Inferior parietal cortex (tissue), 1 donor: ENCODE measurements around the gene ETFA.
"Not testable (repeated sequence)": the region's sequence is repeated elsewhere in the genome, so short reads cannot be mapped to it uniquely, and the experiment has no call there.

Source experiments
- DNase-seq: peaks from one replicate; pipeline ENCODE4 v3.0.0-alpha.2; 2016; ENCODE audit errors: extremely low spot score

ETFA gene

DNA sequence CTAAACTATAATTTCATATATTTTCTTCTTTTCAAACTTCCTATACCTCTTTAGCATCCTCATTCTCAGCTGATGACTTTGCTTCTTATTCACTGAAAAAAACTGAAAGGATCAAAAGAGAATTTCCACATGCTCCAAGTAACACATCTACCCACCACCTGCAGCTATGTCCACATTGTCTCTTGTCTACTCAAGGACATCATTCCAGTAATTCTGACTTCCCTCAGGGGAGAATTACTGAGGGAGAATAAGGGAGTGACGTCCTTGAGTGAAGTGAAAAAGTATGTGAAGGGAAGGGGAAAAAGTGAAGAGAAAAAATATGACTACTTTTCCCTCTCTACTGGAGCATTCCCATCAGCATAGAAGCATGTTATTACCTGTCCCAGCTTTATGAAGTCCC is 32.6 kb downstream of the ETFA start:
- no peak for DNase-seq

DNA sequence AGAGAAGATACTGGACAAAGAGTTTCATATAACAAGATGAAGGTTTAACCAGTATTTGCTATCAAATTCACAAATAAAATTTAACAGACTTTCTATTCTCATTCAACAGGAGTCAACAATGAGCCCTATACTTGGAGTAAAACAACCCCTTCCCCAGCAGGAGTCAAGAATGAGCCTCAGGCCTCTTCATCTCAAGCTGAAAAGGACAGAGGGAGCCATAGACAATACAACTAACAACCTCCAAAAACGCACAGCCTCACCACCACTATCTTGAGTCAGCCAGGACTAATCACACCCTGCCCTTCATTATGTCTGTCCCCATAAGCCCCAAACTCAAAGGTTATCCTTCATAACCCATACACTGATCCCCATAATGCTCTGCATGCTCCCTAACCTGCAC is 36.4 kb downstream of the ETFA start:
- no peak for DNase-seq

DNA sequence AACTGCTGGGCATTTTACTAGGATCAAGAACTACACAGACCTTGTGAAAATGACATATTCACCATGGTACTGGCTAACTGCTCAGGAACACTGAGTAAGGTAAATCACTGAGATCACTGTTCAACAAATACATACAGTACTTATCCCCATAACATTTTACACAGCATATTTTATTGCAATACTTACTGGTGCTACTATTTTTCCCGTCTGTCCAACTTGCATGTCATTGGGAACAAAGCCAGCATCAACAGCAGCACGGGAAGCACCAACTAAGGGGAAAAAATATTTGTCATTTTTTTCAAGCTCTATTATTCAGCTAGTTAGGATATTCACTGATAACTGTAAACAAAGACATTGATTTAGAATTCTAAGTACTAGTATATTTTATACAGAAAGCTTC is 37.0 kb downstream of the ETFA start:
- DNase-seq = no peak

DNA sequence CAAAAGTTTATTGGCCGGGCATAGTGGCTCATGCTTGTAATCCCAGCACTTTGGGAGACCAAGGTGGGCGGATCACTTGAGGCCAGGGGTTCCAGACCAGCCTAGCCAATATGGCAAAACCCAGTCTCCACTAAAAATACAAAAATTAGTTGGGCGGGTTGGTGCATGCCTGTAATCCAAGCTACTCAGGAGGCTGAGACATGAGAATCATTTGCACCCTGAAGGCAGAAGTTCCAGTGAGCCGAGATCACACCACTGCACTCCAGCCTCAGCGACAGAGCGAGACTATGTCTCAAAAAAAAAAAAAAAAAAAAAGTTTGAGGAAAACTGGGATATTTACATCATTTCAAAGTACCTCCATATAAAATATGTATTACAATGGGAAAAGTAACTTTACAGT is 40.4 kb downstream of the ETFA start:
- no peak for DNase-seq

DNA sequence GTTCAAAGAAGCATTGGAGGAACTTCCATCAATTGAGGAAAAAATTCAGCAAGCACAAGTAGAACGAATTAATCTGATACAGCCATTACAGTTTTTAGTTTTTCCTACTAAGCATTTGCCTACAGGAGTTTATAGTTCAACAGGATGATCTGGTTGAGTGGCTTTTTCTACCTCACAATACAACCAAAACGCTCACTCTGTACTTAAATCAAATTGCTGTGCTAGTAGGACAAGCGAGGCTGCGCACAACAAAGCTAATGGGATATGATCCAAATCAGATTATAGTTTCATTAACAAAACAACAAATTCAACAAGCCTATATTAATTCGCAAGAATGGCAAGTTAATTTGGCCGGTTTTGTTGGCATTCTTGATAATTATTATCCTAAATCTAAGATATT is 44.2 kb downstream of the ETFA start:
- DNase-seq = no peak

DNA sequence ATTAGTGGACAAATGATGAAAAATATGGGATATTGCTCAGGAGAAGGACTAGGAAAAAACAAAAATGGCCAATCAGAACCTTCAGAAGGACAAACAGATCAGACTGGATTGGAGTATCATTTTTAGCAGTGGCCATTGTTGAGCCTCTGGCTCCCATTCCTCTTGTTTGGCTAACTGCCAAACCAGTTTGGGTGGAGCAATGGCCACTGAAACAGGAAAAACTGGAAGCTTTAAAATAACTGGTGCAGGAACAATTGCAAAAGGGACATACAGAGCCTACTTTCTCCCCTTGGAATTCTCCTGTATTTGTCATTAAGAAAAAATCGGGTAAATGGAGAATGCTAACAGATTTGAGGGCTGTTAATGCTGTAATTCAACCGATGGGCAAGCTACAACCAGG is 45.5 kb downstream of the ETFA start:
- not testable (repeated sequence) for DNase-seq

DNA sequence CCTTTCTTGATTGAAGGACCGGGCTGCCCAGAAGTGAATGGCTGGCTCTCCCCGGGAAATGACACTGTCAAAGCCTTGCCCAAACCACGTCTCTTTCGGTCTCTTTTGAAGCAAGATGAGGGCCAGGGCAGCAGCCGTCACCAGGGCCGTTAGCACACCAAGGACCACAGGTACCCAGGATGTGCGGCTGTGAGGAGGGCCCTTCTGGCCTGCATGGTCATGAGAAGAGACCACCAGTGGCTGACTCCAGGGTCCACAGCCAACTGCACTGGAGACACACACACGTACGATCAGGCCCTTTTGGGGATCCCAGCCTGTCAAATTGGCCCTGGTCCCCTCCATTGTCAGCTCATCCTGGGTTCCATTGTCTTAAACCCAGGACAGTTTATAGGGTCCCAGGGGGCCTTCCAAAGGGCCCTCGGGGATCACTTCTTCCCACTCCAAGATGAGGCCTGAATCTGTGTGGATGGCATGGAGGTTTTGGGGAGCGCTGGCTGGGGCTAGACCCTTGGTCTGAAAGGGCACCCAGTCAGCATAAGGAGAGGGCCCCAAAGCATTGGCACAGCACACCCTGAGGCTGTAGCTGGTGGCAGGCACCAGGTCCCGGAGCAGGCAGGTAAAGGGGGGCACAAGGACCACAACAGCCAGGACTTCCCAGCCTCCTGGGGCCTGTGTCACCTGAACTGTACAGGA is 50.9 kb downstream of the ETFA start:
- DNase-seq = no peak

DNA sequence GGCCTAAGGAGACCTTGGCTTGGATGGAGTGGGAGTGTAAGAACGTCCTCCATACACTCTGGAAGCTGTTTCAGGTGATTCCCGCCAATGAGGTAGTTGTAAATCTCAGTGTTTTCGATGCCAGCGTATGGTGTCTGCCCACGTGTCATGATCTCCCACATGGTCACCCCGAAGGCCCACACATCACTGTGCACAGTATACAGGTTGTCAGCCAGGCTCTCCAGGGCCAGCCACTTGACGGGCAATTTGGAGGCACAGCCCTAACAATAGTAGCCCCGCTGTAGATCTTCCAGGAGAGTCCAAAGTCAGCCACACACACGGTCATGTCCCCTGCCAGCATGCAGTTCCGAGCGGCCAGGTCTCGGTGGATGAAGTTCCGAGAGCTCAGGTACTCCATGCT is 51.9 kb downstream of the ETFA start:
- DNase-seq = no peak

DNA sequence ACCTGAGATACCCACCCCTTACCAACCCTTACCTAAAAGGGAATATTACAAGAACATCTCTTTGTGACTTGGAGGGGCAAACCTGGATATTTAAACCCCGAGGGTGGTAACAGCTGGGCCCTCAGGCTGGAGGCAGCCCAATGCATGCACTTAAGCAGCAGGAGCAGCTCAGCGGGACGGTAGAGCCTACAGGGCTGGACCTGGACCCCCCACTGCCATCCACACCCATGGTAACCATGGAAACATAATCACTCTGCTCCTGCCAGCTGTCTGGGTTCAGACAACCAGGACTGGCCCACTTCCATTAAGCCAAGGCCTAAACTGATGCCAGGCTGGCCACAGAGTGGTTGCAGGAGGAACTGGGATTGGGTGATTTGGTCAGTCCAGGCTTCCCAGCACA is 52.8 kb downstream of the ETFA start:
- DNase-seq = no peak

DNA sequence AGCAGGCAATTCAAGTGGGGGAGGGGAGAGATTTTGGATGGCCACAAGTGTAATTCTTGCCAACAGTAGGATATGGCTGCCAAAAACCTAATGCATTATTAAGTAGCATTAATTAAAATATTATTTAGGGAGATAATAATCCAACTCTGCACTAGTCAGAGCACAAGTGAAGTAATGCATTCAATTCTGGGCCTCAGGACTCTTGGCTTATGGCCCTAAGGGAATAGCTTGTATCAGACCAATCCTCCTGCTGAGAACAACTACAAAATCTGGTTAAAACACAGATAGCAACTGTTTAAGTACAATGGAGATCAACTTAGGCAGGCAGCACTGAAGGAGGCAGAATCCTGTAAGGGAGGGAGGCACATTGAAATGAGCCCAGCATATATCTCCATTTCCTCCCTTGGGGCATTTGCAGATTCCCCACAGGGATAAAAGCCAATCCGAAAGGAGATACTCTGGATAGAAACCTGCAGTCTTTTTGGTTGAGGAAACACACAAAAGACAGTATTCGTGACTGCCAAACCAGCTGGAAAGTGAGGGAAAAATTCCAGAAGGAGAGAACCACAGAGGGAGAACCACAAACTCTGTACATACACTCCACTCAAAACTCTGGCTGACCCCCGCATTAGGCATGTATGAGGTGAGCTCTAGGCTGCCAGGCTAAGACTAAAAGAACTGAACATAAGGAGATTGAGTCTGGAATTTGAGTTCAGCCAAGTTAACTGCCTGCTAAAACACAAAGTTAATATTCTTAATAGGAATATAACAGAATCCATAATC is 57.4 kb downstream of the ETFA start:
- no peak for DNase-seq

DNA sequence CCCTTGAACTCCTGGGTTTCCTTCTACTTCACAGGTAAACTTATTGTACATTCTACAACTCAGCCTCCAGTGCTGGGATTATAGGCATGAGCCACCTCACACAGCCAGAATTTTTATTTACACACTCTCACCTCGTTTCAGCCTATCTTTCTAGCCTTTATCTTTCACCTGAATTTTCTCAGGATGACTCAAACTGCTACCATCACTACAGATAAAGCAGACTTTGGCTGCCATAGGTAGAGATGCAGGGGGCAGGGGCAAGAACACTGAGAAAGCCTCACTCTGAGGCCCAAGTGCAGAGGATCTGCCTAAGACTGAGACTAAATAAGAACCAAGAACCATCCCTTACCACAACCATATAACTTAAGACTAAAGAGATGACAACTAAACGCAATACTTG is 59.0 kb downstream of the ETFA start:
- DNase-seq = no peak

DNA sequence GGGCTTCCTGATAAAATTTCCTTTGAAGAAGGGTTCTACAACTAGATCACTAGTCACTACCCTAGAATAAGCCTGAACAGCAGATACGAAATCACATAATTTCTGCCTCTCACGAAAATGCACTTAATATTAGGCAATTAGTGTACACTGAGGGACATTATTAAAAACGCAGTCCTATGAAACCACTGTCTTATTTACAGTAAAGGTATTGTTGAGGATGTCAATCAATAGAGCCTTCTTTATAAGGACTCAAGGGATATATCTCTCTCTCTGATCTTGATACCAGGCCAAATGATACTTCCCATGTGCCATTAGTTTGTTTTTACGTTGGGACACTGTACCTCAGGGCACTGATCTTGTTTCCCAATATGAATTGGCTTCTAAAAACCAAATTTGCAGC is 59.6 kb downstream of the ETFA start:
- DNase-seq = no peak

DNA sequence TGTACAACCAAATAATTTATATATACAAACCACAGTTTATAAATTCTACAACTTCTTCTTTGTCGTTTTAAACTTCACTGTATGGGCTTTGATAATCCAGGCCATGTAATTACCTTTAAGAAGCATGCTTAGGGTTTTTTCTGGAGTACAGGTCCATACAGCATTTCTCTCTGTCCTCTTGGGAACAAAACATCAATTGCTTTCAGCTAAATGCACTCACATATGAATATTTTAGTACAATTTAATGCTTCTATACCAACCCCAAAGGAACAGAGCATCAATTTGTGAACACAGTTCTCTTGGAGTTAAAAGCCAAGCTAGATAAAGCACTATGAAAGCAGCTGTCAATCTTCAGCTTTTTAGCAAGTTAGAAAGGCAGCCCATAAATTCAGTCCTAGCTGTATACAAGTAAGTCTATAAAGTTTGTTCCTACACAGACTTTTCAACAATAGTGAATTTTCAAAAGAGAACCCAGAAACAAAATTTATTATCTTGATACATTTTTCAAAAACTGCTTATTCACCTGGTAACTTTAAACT is 66.1 kb downstream of the ETFA start:
- no peak for DNase-seq

DNA sequence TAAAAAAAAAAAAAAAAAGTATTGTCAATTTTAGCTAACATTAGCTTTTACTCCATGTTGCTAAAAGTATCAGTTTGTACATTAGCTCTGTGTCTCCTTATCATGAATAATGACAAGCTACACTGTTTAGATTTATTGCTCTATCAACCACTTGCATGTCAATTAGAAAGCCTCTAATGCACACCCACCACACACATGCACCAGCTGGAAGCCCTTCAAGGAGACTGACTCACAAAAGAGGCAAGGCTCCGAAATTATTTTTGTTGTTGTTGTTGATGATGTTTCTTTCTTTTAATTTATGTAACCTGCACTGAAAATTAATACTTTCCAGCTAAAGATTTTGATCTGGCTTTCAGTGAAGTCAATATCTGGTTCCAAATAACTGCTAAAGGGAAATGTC is 71.5 kb downstream of the ETFA start:
- DNase-seq = no peak

DNA sequence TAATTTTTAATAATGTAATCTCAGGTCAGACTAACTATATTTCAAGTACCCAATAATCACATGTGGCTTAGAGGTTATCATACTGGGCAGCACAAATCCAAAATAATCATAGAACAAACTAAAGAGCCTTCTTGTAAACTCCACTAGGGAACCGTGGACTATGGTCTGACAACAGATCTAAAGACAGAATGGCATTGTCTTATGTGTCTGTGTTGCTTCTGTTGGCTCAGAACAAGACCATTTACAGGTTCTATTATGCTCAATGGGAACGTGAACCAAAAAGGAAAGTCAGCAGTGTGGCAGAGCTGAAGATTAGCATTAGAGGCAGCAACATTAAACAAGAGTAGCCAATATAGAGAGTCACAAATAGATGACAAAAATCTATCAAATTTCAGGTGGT is 74.9 kb downstream of the ETFA start:
- DNase-seq = no peak

DNA sequence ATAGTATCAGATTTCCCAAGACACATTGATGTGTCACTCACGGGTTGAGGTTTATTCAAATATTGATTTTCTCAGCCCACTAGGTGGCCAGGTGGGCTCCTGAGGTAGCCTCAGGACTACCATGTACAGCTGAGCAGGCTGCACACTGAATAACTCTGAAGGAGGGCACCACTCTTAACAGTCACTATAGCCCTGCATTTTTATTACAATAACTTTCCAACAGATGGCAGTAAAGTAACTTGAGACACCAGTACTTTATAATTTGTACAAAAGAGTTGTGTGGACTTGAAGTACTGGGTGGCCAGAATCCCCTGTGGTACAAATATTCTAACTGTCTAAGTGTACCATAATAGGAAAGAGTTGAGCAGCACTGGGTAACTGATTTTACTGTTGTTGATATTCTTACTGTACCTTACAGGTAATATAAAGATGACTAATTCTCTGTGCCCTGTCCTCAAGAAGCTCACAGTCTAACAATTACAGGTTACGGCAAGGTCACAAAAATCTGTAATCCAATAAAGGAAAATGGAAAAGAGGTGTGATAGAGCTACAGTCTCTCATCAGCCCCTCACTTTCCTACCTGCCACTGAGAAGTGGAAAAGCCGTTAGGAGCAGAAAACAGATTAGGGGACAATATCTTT is 76.0 kb downstream of the ETFA start:
- DNase-seq = peak; percentile 26

DNA sequence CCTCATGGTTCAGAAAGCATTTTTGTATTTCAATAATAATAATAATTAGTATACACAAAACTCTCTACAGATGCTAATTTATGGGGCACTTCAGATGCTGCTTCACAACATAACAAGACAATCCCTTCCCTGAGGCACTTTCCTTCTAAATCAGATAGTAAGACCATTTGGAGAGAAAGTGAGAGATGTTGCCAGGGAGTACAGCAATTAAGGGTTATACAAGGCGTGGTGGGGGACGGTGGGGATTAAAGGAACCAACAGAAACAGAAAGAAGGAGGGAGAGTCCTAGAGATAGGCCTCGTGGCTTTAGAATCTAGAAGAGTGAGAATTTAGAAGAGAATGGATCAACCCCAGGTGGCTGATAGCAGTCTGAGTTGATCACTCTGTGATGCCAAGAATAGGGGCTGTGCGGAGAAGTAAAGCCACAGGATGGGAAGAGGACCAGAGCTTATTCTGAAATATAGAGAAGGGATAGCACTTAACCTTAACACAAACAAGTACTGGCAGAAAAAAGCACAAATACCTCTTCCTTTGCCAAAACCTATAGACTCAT is 76.9 kb downstream of the ETFA start:
- DNase-seq = no peak

DNA sequence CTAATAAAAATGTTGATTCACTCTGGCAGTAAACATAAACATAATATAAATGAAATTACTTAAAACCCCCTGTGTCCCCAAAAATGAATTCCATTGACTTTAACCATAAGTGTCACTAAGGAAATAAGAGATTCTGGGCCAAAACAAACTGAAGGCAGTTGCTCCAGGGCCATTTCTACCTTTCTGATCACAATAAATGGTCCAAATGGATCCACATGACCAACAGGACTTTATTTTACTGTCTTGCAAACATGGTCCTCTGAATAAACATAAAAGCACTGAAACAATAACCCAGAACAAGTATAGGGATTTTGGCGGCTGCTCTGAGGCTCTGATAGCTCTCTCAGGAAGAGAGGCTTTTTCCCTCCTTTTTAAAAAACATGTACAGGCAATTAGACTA is 77.3 kb downstream of the ETFA start:
- no peak for DNase-seq

DNA sequence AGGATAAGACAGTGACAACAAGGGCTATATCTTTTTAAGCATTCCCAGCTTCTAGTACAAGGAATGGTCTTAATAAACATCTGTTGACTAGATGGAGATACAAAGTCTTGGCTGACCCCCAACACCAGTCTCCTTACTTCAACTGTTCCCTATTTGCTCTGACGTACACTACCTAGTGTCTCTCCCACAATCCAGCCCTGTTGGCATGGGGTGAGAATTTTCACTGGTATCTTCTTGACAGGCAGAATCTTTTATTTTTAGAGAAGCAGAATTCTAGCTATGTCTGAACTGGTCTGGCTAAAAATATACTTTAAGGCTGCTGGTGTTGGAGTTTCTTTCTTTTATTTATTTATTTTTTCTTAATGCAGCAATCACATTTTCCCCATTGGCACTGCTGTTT is 82.0 kb downstream of the ETFA start:
- DNase-seq = no peak

DNA sequence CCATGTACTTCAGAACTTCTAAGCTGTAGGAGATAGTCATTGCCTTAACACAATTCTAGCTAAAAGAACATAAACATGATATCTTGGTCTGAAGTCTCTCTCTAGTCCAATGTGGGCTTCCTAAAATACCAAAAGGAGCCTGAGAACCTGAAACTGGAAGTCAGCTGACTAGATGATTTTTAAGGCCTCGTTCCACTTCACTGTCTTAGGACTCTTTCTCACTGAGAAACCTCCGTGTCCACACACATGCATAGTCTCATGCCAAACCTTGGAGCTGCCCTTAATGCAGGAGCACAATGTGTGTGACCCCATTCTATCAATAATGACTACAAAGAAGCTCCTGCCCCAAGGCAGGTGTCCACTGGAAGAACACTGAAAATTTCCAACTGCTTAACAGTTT is 87.7 kb downstream of the ETFA start:
- DNase-seq = no peak

DNA sequence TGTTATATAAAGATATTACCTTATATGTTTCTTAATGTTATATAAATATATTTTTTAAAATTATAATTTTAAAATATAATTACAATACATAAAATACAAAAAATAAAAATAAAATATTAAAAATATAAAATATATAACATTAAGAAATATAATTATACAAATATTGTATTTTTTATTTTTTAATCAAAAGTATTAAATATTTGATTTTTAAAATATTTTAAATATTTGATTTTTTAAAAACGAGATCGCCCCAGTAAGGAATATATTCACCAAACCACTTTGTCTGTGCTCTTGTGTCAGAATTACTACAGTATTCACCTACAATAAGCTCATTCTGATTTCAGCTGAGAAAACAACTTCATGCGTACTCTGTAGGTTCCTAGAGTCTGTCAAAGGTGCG is 89.1 kb downstream of the ETFA start:
- no peak for DNase-seq

DNA sequence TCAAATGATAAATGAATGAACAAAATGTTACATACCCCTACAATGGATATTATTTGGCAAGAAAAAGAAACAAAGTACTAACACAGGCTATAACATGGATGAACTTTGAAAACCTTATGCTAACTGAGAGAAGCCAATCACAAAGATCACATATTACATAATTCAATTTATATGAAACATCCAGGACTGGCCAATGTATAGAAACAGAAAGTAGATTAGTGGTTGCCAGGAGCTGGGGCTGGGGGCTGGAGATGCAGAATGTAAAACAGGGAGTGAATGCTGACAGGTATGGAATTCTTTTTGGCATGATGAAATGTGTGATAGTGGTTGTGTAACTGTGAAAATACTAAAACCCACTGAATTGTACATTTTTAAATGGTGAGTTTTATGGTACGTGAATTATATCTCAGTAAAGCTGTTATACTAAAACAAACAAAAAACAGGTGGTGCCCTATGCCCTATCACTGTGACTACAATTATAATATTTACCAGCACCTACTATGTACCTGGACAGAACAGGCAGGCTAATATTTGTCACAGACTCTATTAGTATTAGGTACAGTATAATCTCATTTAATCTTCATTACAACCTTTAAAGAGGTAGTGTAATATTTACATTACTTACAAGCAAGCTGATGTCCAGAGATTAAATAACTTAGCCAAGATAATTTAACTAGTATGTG is 90.0 kb downstream of the ETFA start:
- no peak for DNase-seq
